GM12891 (cell line): Measurements from ENCODE around the gene SSC4D.
"Not testable (repeated sequence)": the region's sequence is repeated elsewhere in the genome, so short reads cannot be mapped to it uniquely, and the experiment has no call there.

ENCODE experiments used
- DNase-seq: peaks from one replicate; pipeline ENCODE4 v3.0.0; 2011; ENCODE audit warnings: low spot score; ENCODE audit not compliant: insufficient read length
- FAIRE-seq: peaks from 2 replicates; lab custom pipeline; 2011; peaks lifted over from hg19 to GRCh38; lab: Jason Lieb, UNC
- PAX5 ChIP-seq: IDR thresholded peaks from 2 replicates; pipeline ENCODE4 v1.6.1; 2011; ENCODE audit warnings: low read length, moderate library complexity, mild to moderate bottlenecking; ENCODE audit not compliant: insufficient read depth, severe bottlenecking
- POLR2A ChIP-seq: IDR thresholded peaks from 2 replicates; pipeline ENCODE4 v1.6.1; 2011; ENCODE audit warnings: low read depth, low read length, control low read depth
- POLR2AphosphoS5 ChIP-seq: IDR thresholded peaks from 2 replicates; pipeline ENCODE4 v1.6.1; 2011; ENCODE audit warnings: low read depth, low read length, control low read depth
- POU2F2 ChIP-seq: IDR thresholded peaks from 2 replicates; pipeline ENCODE4 v1.6.1; 2011; ENCODE audit warnings: low read depth, mild to moderate bottlenecking, control low read depth, low read length, moderate library complexity
- SPI1 ChIP-seq: IDR thresholded peaks from 2 replicates; pipeline ENCODE4 v1.6.1; 2011; ENCODE audit warnings: low read depth, low read length, control low read depth
- TAF1 ChIP-seq: IDR thresholded peaks from 2 replicates; pipeline ENCODE4 v1.6.1; 2011; ENCODE audit warnings: low read depth, low read length, control low read depth

Gene SSC4D

GRCh38 chr7:76412249-76412648 lies 2.8 kb upstream of the SSC4D start:
- TF ChIP-seq SPI1 (no peak), PAX5 (no peak), POLR2A (no peak), POU2F2 (no peak), POLR2AphosphoS5 (no peak), TAF1 (no peak)
- no peak for FAIRE-seq
- DNase-seq = no peak

- DNase-seq (no peak), FAIRE-seq (no peak)
- TF ChIP-seq TAF1 (no peak), POLR2A (no peak), POLR2AphosphoS5 (no peak), SPI1 (no peak), PAX5 (no peak), POU2F2 (no peak)
Observed at GRCh38 chr7:76411626-76412025, 2.1 kb upstream of the SSC4D start.

- DNase-seq = no peak
- TF ChIP-seq POLR2A (no peak), POU2F2 (no peak), POLR2AphosphoS5 (no peak), TAF1 (no peak), SPI1 (no peak), PAX5 (no peak)
- no peak for FAIRE-seq
Observed at GRCh38 chr7:76408121-76408560, 1.4 kb downstream of the SSC4D start.

GRCh38 chr7:76407718-76408117 lies 1.8 kb downstream of the SSC4D start:
- TF ChIP-seq POLR2AphosphoS5 (no peak), SPI1 (no peak), POU2F2 (no peak)
- no peak for DNase-seq
- no peak for FAIRE-seq

- TF ChIP-seq POLR2A = no peak
- no peak for TF ChIP-seq PAX5
- no peak for TF ChIP-seq POLR2AphosphoS5
- TF ChIP-seq TAF1 = no peak
- no peak for TF ChIP-seq POU2F2
- no peak for TF ChIP-seq SPI1
- DNase-seq (no peak), FAIRE-seq (no peak)
Observed at GRCh38 chr7:76405738-76406137, 3.8 kb downstream of the SSC4D start.

- DNase-seq (no peak), FAIRE-seq (peak; percentile 71)
- TF ChIP-seq PAX5 (no peak), POLR2AphosphoS5 (no peak), TAF1 (no peak), SPI1 (peak; percentile 98), POU2F2 (no peak)
Observed at GRCh38 chr7:76403780-76404494, 5.6 kb downstream of the SSC4D start.

- FAIRE-seq, DNase-seq: not testable (repeated sequence)
- 0 out of 2 replicates have a peak, but pooled peaks have one; percentile 5 for TF ChIP-seq SPI1
Observed at GRCh38 chr7:76403097-76403496, 6.4 kb downstream of the SSC4D start.

GRCh38 chr7:76400248-76400647 lies 9.2 kb downstream of the SSC4D start:
- FAIRE-seq (no peak), DNase-seq (no peak)

GRCh38 chr7:76397409-76398183 lies 11.9 kb downstream of the SSC4D start:
- FAIRE-seq (peak; percentile 82), DNase-seq (peak; percentile 90)
- TF ChIP-seq PAX5 = no peak
- TF ChIP-seq POU2F2 = no peak
- TF ChIP-seq TAF1 = no peak
- no peak for TF ChIP-seq POLR2AphosphoS5
- TF ChIP-seq SPI1 = no peak
- TF ChIP-seq POLR2A = no peak

More at GRCh38 chr7:76400248-76400647, 9.2 kb downstream of the SSC4D start:
- TF ChIP-seq POLR2A (no peak), PAX5 (no peak), SPI1 (no peak), POU2F2 (no peak), TAF1 (no peak), POLR2AphosphoS5 (no peak)

- DNase-seq = no peak
- no peak for FAIRE-seq
- TF ChIP-seq PAX5 (no peak), POLR2A (no peak), POU2F2 (no peak), TAF1 (no peak), SPI1 (no peak), POLR2AphosphoS5 (no peak)
Observed at GRCh38 chr7:76396864-76397263, 12.6 kb downstream of the SSC4D start.
